PC-9 (cell line): Measurements from ENCODE around the gene SYNPR. TPM values are rescaled to one million over a fixed set of nuclear protein-coding genes. Genes with fewer than 3 reads are reported as not detected.

Source experiments
- BruUV-seq: library from RNA; stranded (reverse); fragments of 400-500 nt; replicated peaks from 2 replicates; lab custom pipeline; 2021; lab: Mats Ljungman, UMichigan
- CTCF ChIA-PET: fragments of 300-600 bp; sonication (Branson Sonifier 250); formaldehyde crosslinking; loops from one replicate; lab custom pipeline; 2022; ENCODE audit warnings: antibody characterized with exemption; lab: Charles Lee
- POLR2A ChIA-PET: fragments of 300-600 bp; sonication (Branson Sonifier 250); formaldehyde crosslinking; loops from one replicate; lab custom pipeline; 2022; ENCODE audit warnings: antibody characterized with exemption; ENCODE audit not compliant: unreplicated experiment; lab: Charles Lee
- DNase-seq, 2 experiments: peaks; one replicate each; pipeline versions ENCODE4 v3.0.0 to v3.0.0-alpha.2; 2015 to 2022; ENCODE audit warnings: mixed read lengths in 1 of 2
- H2AFZ ChIP-seq: fragments of 200-600 bp; sonication (generic); 2 replicates; pipeline ENCODE4 v1.8.1; 2017; ENCODE audit warnings: antibody characterized with exemption
- H3F3A ChIP-seq: fragments of 200-600 bp; sonication (generic); 2 replicates; pipeline ENCODE4 v1.8.1; 2017; ENCODE audit warnings: antibody characterized with exemption, mild to moderate bottlenecking, low read depth; ENCODE audit not compliant: insufficient read depth
- H3K27ac ChIP-seq: fragments of 200-600 bp; sonication (generic); 2 replicates; pipeline ENCODE4 v1.6.1; 2016; ENCODE audit warnings: mixed run types
- H3K27me3 ChIP-seq: fragments of 200-600 bp; sonication (generic); 2 replicates; pipeline ENCODE4 v1.6.1; 2016; ENCODE audit warnings: low read depth, mixed run types; ENCODE audit not compliant: insufficient read depth
- H3K36me3 ChIP-seq: fragments of 200-600 bp; sonication (generic); 2 replicates; pipeline ENCODE4 v1.6.1; 2016; ENCODE audit warnings: low read depth, mixed run types
- H3K4me1 ChIP-seq: fragments of 200-600 bp; sonication (generic); replicated peaks from 2 replicates; pipeline ENCODE4 v1.6.1; 2016; ENCODE audit warnings: mixed run types; ENCODE audit not compliant: insufficient read depth
- H3K4me2 ChIP-seq: fragments of 200-600 bp; sonication (generic); 2 replicates; pipeline ENCODE4 v1.6.1; 2017; ENCODE audit warnings: mixed run types
- H3K4me3 ChIP-seq: fragments of 200-600 bp; sonication (generic); 2 replicates; pipeline ENCODE4 v1.6.1; 2016; ENCODE audit warnings: mixed run types
- H3K79me2 ChIP-seq: fragments of 200-600 bp; sonication (generic); 2 replicates; pipeline ENCODE4 v1.6.1; 2017; ENCODE audit warnings: low read depth, mixed run types
- H3K9me2 ChIP-seq: fragments of 200-600 bp; sonication (generic); 2 replicates; pipeline ENCODE4 v1.8.1; 2017; ENCODE audit warnings: mild to moderate bottlenecking; ENCODE audit not compliant: insufficient read depth
- H3K9me3 ChIP-seq: fragments of 200-600 bp; sonication (generic); 2 replicates; pipeline ENCODE4 v1.8.1; 2016; ENCODE audit warnings: low read depth; ENCODE audit not compliant: insufficient read depth
- H4K20me1 ChIP-seq: fragments of 200-600 bp; sonication (generic); 2 replicates; pipeline ENCODE4 v1.8.1; 2017; ENCODE audit not compliant: insufficient read depth
- CTCF ChIP-seq: fragments of 200-600 bp; sonication (generic); conservative IDR thresholded peaks from 2 replicates; pipeline ENCODE4 v1.6.1; 2017; ENCODE audit warnings: mixed run types, antibody characterized with exemption, mild to moderate bottlenecking, moderate library complexity
- EZH2 ChIP-seq: fragments of 200-600 bp; sonication (generic); IDR thresholded peaks from 2 replicates; pipeline ENCODE4 v1.8.0; 2017; ENCODE audit warnings: antibody characterized with exemption, low read depth
- intact Hi-C: fragments of 100-400 bp; cut with micrococcal nuclease; formaldehyde crosslinking; loops from one replicate; pipeline ENCODE4 v1.10.0; 2022; ENCODE audit not compliant: unreplicated experiment
- total RNA-seq: library from RNA; stranded (reverse); gene quantifications from 2 replicates; pipeline ENCODE4 v1.2.3, GENCODE V29; 2021

Gene SYNPR
- total RNA-seq, 1 experiment from 2014 or later, result not detected

- ChIA-PET CTCF (interaction anchor here (0.6 kb wide), 1 partner anchor 264 kb away, joined by 5 read pairs; no protein-coding TSS in a partner anchor), POLR2A (no interaction called here)
- no TSS peak for BruUV-seq
- TF ChIP-seq EZH2 (no peak), CTCF (no peak)
- Histone ChIP-seq H3K79me2 (no peaks in the 10 kb centered on the region), H3K9me2 (no peaks in the 10 kb centered on the region), H3K9me3 (no peaks in the 10 kb centered on the region), H2AFZ (no peak overlapping the region), H4K20me1 (no peaks in the 10 kb centered on the region), H3K4me3 (no peak overlapping the region), H3K27ac (no peak overlapping the region), H3K27me3 (peaks cover 5% of the 10 kb centered on the region; the same call in 1 of the 2 replicates), H3K36me3 (no peaks in the 10 kb centered on the region), H3F3A (no peaks in the 10 kb centered on the region), H3K4me1 (no peaks in the 10 kb centered on the region), H3K4me2 (no peak overlapping the region)
- intact Hi-C loops, result no loop called here
- no peak for DNase-seq
Measured at GRCh38 chr3:63609834-63610233, 331.7 kb downstream of the SYNPR start.

GRCh38 chr3:63611382-63611781, 333.3 kb downstream of the SYNPR start:
- H2AFZ ChIP-seq, result no peak overlapping the region
- no peaks in the 10 kb centered on the region for H3K9me2 ChIP-seq
- no peak overlapping the region for H3K4me2 ChIP-seq
- CTCF ChIA-PET, result no interaction called here
- no TSS peak for BruUV-seq
- no peak overlapping the region for H3K4me3 ChIP-seq
- H3K27me3 ChIP-seq, result peaks cover 5% of the 10 kb centered on the region
- no peaks in the 10 kb centered on the region for H3F3A ChIP-seq
- no peaks in the 10 kb centered on the region for H3K9me3 ChIP-seq
- no peaks in the 10 kb centered on the region for H4K20me1 ChIP-seq
- H3K36me3 ChIP-seq, result no peaks in the 10 kb centered on the region
- H3K79me2 ChIP-seq, result no peaks in the 10 kb centered on the region
- H3K27ac ChIP-seq, result no peak overlapping the region
- intact Hi-C loops, result no loop called here
- POLR2A ChIA-PET, result no interaction called here
- TF ChIP-seq CTCF, result no peak
- TF ChIP-seq EZH2, result no peak
- no peak for DNase-seq
- H3K4me1 ChIP-seq, result no peaks in the 10 kb centered on the region

GRCh38 chr3:63613561-63613960, 335.5 kb downstream of the SYNPR start:
- H3K36me3 ChIP-seq, result no peaks in the 10 kb centered on the region
- no peak overlapping the region for H2AFZ ChIP-seq
- intact Hi-C loops, result no loop called here
- POLR2A ChIA-PET, result no interaction called here
- TF ChIP-seq CTCF, result no peak
- no peak for TF ChIP-seq EZH2
- H3K27ac ChIP-seq, result no peak overlapping the region
- no peak overlapping the region for H3K4me2 ChIP-seq
- no TSS peak for BruUV-seq
- H3K79me2 ChIP-seq, result no peaks in the 10 kb centered on the region
- peaks cover 5% of the 10 kb centered on the region for H3K27me3 ChIP-seq
- H3K4me3 ChIP-seq, result no peak overlapping the region
- no peaks in the 10 kb centered on the region for H3K4me1 ChIP-seq
- H4K20me1 ChIP-seq, result no peaks in the 10 kb centered on the region
- no peaks in the 10 kb centered on the region for H3K9me2 ChIP-seq
- H3F3A ChIP-seq, result no peaks in the 10 kb centered on the region
- DNase-seq, result no peak
- CTCF ChIA-PET, result no interaction called here
- no peaks in the 10 kb centered on the region for H3K9me3 ChIP-seq
